K562 (cell line): ENCODE measurements around the gene RUNX3.

ENCODE experiments used
- CBX1 ChIP-seq: sonication (generic); IDR thresholded peaks from 2 replicates; pipeline ENCODE4 v1.6.1; 2016; ENCODE audit warnings: antibody characterized with exemption, low read depth, mild to moderate bottlenecking
- EZH2 ChIP-seq: IDR thresholded peaks from 2 replicates; pipeline ENCODE4 v1.6.1; 2012; ENCODE audit warnings: low read depth, mild to moderate bottlenecking, inconsistent platforms, low read length, borderline replicate concordance
- FOXM1 ChIP-seq, 2 experiments: fragments of 450-650 bp in 1 of 2; sonication (generic) in 1 of 2; formaldehyde crosslinking in 1 of 2; IDR thresholded peaks; 2 replicates each; pipeline versions ENCODE4 v1.6.1 to v1.9.0; 2017 to 2022; ENCODE audit warnings: low read depth in 2 of 2, mild to moderate bottlenecking in 2 of 2, missing genetic modification reagents in 1 of 2, moderate library complexity in 1 of 2
- KLF16 ChIP-seq: IDR thresholded peaks from 2 replicates; pipeline ENCODE4 v1.6.1; 2016; ENCODE audit warnings: antibody characterized with exemption
- NCOA6 ChIP-seq: fragments of 450-650 bp; IDR thresholded peaks from 2 replicates; pipeline ENCODE4 v1.6.1; 2017; ENCODE audit warnings: mild to moderate bottlenecking
- POLR2H ChIP-seq: IDR thresholded peaks from 2 replicates; pipeline ENCODE4 v1.6.1; 2016; ENCODE audit warnings: missing genetic modification characterization, low read depth, mild to moderate bottlenecking, control low read depth, missing compliant biosample characterization, moderate library complexity
- RB1 ChIP-seq: fragments of 450-650 bp; IDR thresholded peaks from 2 replicates; pipeline ENCODE4 v1.6.1; 2017; ENCODE audit warnings: low read depth, mild to moderate bottlenecking

GRCh38 chr1:24875991-24876506 lies 54.0 kb downstream of the RUNX3 start:
- TF ChIP-seq POLR2H (tag) = no peak
- TF ChIP-seq EZH2 = no peak
- no peak for TF ChIP-seq NCOA6
- no peak for TF ChIP-seq RB1
- no peak for TF ChIP-seq CBX1
- TF ChIP-seq FOXM1 (IDR thresholded peaks at IDR 0.05; ENCODE audit: low read depth) = no peak
- TF ChIP-seq FOXM1 (CRISPR knock-in tag; IDR thresholded peaks at IDR 0.05; ENCODE audit: low read depth) = no peak
- TF ChIP-seq KLF16 = no peak
